GM19452 (cell line): ENCODE measurements around the gene ALDH1A3.

ENCODE experiments used
- ATAC-seq: cut with Tn5 transposase; IDR thresholded peaks from one replicate; pipeline ENCODE4 v1.9.1; 2021; ENCODE audit not compliant: unreplicated experiment

The ALDH1A3 gene

DNA sequence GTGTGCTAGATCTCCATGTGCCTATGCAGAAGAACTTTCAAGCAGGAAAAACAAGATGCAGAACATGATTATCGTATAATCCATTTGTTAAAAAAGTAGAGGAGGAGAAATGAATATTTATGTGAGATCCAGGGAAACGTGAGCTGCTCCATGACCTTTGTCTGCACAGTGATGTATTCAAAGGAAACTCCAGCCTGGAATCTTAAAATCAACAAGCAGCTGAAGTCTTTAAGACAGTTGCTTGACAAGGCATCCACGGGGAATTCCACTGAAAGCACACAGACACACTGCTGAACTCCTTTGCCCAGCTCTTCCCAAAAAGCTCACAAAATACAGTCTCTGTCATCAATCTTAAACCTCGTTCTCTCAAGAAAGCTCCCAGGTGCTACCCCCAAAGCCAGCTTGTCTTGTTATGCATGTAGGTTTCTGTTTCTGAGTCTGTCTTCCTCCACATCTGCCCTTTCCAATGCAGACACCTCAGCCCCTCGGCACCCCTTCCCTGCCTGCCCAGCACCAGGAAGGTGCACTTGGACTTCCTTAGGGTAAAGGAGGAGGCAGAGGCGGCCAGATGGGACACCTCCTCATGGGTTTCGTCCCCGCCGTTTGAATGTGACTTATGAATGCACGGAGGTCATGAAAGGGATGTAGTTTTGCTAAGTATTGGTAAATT lies 68.3 kb downstream of the ALDH1A3 start:
- ATAC-seq: no peak

DNA sequence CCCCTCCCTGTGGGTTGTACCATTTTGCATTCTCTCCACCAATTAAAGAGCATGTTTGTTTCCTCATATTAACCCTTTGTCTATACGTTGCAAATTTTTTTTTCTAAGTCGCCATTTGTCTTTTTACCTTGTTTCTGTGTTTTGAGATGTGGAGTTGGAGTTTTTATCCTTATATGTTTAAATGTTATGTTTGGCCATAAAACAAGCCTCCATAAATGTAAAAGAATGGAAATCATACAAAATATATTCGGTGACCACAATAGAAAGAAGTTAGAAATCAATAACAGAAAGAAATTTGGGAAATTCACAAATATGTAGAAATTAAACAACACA lies 68.8 kb downstream of the ALDH1A3 start:
- ATAC-seq: no peak

DNA sequence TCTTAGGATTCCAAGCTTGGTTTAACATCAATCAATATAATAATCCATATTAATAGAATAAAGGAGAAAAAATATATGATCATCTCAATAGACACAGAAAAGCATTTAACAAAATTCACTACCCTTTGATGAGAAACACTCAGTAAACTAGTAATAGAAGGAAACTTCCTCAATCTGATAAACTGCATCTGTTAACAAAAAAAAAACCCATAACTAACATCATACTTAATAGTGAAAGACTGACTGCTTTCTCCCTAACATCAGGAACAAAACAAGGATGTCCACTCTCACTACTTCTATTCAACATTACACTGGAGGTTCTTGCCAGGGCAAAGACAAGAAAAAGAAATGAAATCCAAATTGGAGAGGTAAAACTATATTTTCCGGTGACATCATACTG lies 70.1 kb downstream of the ALDH1A3 start:
- no peak for ATAC-seq

DNA sequence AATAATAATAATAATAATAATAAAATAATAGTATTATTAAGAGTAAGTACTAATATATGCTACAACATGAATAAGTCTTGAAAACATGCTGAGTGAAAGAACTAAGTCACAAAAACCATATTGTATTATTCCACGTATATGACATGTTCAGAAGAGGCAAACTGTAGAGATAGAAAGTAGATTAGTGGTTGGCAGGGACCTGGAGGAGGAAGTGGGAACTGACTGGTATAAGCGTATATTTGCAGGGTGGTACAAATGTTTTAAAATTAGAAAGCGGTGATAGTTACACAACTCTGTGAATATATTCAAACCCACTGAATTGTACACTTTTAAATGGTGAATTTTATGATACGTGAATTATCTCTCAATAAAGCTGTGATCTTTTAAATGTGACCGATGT lies 72.3 kb downstream of the ALDH1A3 start:
- no peak for ATAC-seq

DNA sequence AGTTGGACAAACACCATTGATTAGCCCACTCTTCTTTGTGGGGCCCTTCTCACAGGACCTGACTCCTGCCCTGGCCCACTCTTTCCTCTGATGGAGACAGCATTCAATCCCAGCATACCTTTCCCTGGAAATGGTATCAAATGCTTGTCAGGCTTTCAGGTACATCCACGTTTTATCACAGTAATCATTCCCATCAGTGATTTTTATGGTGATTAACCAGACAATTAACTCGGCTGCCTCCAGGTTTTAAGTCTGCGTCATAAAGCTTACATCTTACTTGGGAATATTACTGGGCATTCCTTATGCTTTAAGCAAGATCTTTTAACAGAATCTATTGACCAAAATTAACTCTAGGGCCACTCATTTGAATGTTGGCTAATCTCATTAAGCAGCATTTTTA lies 72.9 kb downstream of the ALDH1A3 start:
- ATAC-seq: no peak

DNA sequence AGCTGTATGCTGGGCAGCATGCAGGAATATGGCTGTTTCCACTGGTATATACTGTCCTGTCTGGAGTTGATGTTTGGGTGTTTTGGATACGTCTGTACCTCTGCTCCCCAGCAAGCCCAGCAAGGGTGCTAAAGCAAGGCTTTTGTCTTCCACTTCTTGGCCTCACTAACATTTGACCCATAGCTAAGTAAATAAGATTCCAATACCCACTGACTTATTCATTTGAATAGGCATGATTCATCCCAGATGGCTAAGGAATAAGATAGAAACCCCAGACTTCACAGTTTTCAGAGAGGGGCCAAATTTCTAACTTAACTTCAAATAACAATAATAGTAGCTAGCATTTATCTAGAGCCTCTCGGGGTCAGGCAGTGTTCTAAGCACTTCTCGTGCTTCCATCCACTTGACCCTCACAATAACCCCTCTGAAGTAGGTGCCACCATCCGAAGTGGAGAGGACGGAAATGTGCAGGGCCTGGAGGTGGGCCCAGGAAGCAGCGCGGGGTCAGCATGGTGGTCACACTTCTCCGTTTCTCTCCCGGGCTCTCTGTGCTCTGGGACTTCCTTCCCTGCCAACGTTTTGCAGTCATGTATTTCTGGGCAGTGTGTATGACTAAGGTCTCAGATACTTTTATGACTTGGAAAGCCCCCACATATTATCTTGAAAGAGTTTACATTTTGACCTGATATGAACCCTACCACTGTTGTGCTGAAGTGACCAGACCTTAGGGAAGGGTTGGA lies 78.9 kb downstream of the ALDH1A3 start:
- ATAC-seq: no peak

DNA sequence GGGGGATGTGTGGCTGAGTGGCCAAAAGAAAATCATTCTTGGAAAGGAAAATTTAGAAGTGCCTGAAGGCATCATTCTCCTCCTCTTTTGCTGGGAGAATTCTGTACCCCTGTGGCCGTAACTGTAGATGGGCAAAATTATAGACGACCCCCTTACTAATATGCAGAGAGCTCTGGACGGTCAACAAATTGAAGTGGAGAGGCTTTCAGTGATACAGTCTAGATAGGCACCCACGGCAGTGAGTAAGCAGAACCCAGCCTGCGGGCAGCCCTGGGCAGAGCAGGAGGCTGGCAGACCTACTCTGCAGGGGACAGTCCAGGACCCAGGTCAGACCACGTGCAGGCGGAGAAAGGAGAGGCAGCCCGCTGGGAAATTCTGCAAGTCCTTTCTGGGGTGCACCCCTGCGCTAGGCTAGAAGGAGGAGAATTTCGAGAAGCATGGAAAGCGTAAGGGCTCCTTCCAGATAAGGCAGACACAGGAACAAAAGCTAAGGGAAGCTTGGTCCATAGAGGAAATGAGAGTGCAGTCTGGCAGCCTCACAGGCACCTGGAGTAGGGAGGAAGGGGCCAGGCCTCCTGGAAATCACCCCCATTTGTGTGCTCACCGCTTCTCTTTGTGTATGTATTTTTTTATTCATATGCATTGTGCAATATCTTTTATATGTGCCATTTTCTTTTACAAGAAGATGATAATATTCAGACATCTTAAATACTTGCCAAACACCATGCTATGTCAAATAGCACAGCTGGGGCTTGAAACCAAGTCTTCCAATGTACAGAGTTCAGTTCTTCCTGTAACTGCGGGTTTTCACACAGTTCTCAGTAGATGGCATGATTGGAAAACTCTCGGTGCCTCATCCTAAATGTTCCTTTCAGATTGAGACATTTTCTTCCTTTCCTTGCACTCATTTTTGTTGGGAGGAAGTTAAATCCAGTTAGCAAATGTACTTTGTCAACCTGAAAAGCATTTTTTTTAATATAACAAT lies 79.7 kb downstream of the ALDH1A3 start:
- no peak for ATAC-seq
